H9 (cell line): ENCODE measurements around the gene RFPL3. TPM values are rescaled to one million over a fixed set of nuclear protein-coding genes. Genes with fewer than 3 reads are reported as not detected.
A peak's percentile ranks its signal among the peaks of the same experiment; 100 is the strongest.

Experiments used
- DNase-seq: peaks from one replicate; pipeline ENCODE4 v3.0.0-alpha.2; 2017
- H2AFZ ChIP-seq: one replicate; pipeline ENCODE4 v1.6.1; 2013; ENCODE audit warnings: mild to moderate bottlenecking, low read length, control low read depth, moderate library complexity
- H2AK5ac ChIP-seq: 2 replicates; pipeline ENCODE4 v1.6.1; 2013; ENCODE audit warnings: low read length, control low read depth, mixed read lengths; ENCODE audit not compliant: insufficient read length
- H2BK120ac ChIP-seq: one replicate; pipeline ENCODE4 v1.6.1; 2013; ENCODE audit warnings: low read depth, mild to moderate bottlenecking, low read length, control low read depth, inconsistent platforms; ENCODE audit not compliant: poor library complexity, severe bottlenecking
- H2BK12ac ChIP-seq: 2 replicates; pipeline ENCODE4 v1.6.1; 2013; ENCODE audit warnings: low read length, control low read depth, mixed read lengths, low read depth; ENCODE audit not compliant: insufficient read length
- H2BK15ac ChIP-seq: 2 replicates; pipeline ENCODE4 v1.6.1; 2013; ENCODE audit warnings: low read depth, low read length, control low read depth
- H2BK20ac ChIP-seq: one replicate; pipeline ENCODE4 v1.6.1; 2013; ENCODE audit warnings: low read depth, mild to moderate bottlenecking, low read length, control low read depth, inconsistent platforms; ENCODE audit not compliant: poor library complexity, severe bottlenecking
- H2BK5ac ChIP-seq: 2 replicates; pipeline ENCODE4 v1.6.1; 2013; ENCODE audit warnings: low read length, control low read depth, mixed read lengths; ENCODE audit not compliant: insufficient read length
- H3K14ac ChIP-seq: 2 replicates; pipeline ENCODE4 v1.6.1; 2013; ENCODE audit warnings: low read length, control low read depth; ENCODE audit not compliant: insufficient read depth
- H3K18ac ChIP-seq: 2 replicates; pipeline ENCODE4 v1.6.1; 2013; ENCODE audit warnings: low read depth, mild to moderate bottlenecking, mixed read lengths, low read length, control low read depth; ENCODE audit not compliant: insufficient read length
- H3K23ac ChIP-seq: 2 replicates; pipeline ENCODE4 v1.6.1; 2013; ENCODE audit warnings: low read length, control low read depth, mixed read lengths, low read depth; ENCODE audit not compliant: insufficient read length
- H3K23me2 ChIP-seq: 2 replicates; pipeline ENCODE4 v1.6.1; 2013; ENCODE audit warnings: low read depth, mild to moderate bottlenecking, mixed read lengths, low read length, control low read depth; ENCODE audit not compliant: insufficient read length, poor library complexity, severe bottlenecking
- H3K27ac ChIP-seq: 2 replicates; pipeline ENCODE4 v1.5.1; 2013; ENCODE audit warnings: low read length, control low read depth, mixed read lengths, low read depth; ENCODE audit not compliant: insufficient read length
- H3K27me3 ChIP-seq: 2 replicates; pipeline ENCODE4 v1.6.1; 2013; ENCODE audit warnings: low read length, control low read depth, inconsistent platforms; ENCODE audit not compliant: insufficient read depth
- H3K4ac ChIP-seq: 2 replicates; pipeline ENCODE4 v1.6.1; 2013; ENCODE audit warnings: low read depth, mild to moderate bottlenecking, control low read depth, inconsistent platforms, low read length, moderate library complexity
- H3K4me1 ChIP-seq: 2 replicates; pipeline ENCODE4 v1.6.1; 2013; ENCODE audit warnings: low read length, control low read depth, inconsistent platforms; ENCODE audit not compliant: insufficient read depth
- H3K4me2 ChIP-seq: 2 replicates; pipeline ENCODE4 v1.6.1; 2013; ENCODE audit warnings: low read length, control low read depth, mixed read lengths; ENCODE audit not compliant: insufficient read length, insufficient read depth
- H3K56ac ChIP-seq: 2 replicates; pipeline ENCODE4 v1.6.1; 2013; ENCODE audit warnings: low read depth, mild to moderate bottlenecking, mixed read lengths, low read length, control low read depth; ENCODE audit not compliant: insufficient read length
- H3K79me1 ChIP-seq: 2 replicates; pipeline ENCODE4 v1.6.1; 2013; ENCODE audit warnings: low read depth, mild to moderate bottlenecking, moderate library complexity, low read length, control low read depth, inconsistent platforms; ENCODE audit not compliant: insufficient read depth, poor library complexity, severe bottlenecking
- H3K79me2 ChIP-seq: 2 replicates; pipeline ENCODE4 v1.6.1; 2013; ENCODE audit warnings: low read length, control low read depth, inconsistent platforms; ENCODE audit not compliant: insufficient read depth
- H3K9ac ChIP-seq: 2 replicates; pipeline ENCODE4 v1.6.1; 2013; ENCODE audit warnings: low read length, control low read depth, mixed read lengths; ENCODE audit not compliant: insufficient read length; ENCODE audit errors: extremely low read depth
- H3K9me3 ChIP-seq: one replicate; pipeline ENCODE4 v1.6.1; 2013; ENCODE audit warnings: low read depth, low read length, inconsistent platforms; ENCODE audit not compliant: control insufficient read depth
- H3T11ph ChIP-seq: one replicate; pipeline ENCODE4 v1.6.1; 2013; ENCODE audit warnings: mild to moderate bottlenecking, low read length, control low read depth, inconsistent platforms
- H4K20me1 ChIP-seq: one replicate; pipeline ENCODE4 v1.6.1; 2013; ENCODE audit not compliant: control insufficient read depth, insufficient read length, insufficient read depth
- H4K5ac ChIP-seq: 2 replicates; pipeline ENCODE4 v1.6.1; 2013; ENCODE audit warnings: low read depth, mild to moderate bottlenecking, mixed read lengths, low read length, control low read depth; ENCODE audit not compliant: insufficient read length
- H4K8ac ChIP-seq: replicated peaks from 2 replicates; pipeline ENCODE4 v1.6.1; 2013; ENCODE audit warnings: low read length, control low read depth, mixed read lengths, low read depth; ENCODE audit not compliant: insufficient read length
- H4K91ac ChIP-seq: 2 replicates; pipeline ENCODE4 v1.6.1; 2013; ENCODE audit warnings: low read depth, mild to moderate bottlenecking, moderate library complexity, mixed read lengths, low read length, control low read depth; ENCODE audit not compliant: insufficient read length
- H3K27ac Mint-ChIP-seq, 3 experiments: 2 replicates in 2 of 3; 3 replicates in 1 of 3; pipeline ENCODE4 v1.8.0; 2020 to 2021; ENCODE audit warnings: mixed read lengths in 3 of 3, mild to moderate bottlenecking in 1 of 3, moderate library complexity in 1 of 3
- H3K27me3 Mint-ChIP-seq: 2 replicates; pipeline ENCODE4 v1.8.0; 2021; ENCODE audit warnings: low read depth, mild to moderate bottlenecking, moderate library complexity, mixed read lengths
- H3K36me3 Mint-ChIP-seq, 3 experiments: 2 replicates in 2 of 3; 3 replicates in 1 of 3; pipeline ENCODE4 v1.8.0; 2020 to 2021; ENCODE audit warnings: low read depth in 3 of 3, mixed read lengths in 3 of 3; ENCODE audit not compliant: insufficient read depth in 1 of 3
- H3K4me1 Mint-ChIP-seq, 2 experiments: 2 replicates each; pipeline ENCODE4 v1.8.0; 2020; ENCODE audit warnings: mixed read lengths in 2 of 2
- H3K4me3 Mint-ChIP-seq, 2 experiments: 2 replicates in 1 of 2; 3 replicates in 1 of 2; pipeline ENCODE4 v1.8.0; 2020 to 2021; ENCODE audit warnings: mild to moderate bottlenecking in 2 of 2, mixed read lengths in 2 of 2, moderate library complexity in 1 of 2
- H3K9me3 Mint-ChIP-seq, 2 experiments: 2 replicates in 1 of 2; 3 replicates in 1 of 2; pipeline ENCODE4 v1.8.0; 2020; ENCODE audit warnings: mild to moderate bottlenecking in 2 of 2, mixed read lengths in 2 of 2, moderate library complexity in 1 of 2
- WGBS: extraction: QIAGEN DNeasy Blood & Tissue Kit; methylation state at CpG from one replicate; pipeline ENCODE4 v1.1.7; 2013; ENCODE audit warnings: missing lambda C conversion rate, low lambda C conversion rate, mixed read lengths; ENCODE audit not compliant: insufficient read length; ENCODE audit errors: extremely low coverage; 5-methylcytosine and 5-hydroxymethylcytosine counted together
- total RNA-seq: library from RNA; stranded (reverse); gene quantifications from 2 replicates; pipeline ENCODE4 v1.2.1, GENCODE V29; 2021
- TF ChIP-seq, protein P1 (sequence below): fragments of 200-600 bp; sonication (generic); conservative IDR thresholded peaks from 3 replicates; pipeline ENCODE4 v1.8.0; 2021; ENCODE audit warnings: antibody characterized with exemption, mild to moderate bottlenecking

RFPL3 gene
- total RNA-seq, 1 experiment from 2014 or later: not detected

DNA sequence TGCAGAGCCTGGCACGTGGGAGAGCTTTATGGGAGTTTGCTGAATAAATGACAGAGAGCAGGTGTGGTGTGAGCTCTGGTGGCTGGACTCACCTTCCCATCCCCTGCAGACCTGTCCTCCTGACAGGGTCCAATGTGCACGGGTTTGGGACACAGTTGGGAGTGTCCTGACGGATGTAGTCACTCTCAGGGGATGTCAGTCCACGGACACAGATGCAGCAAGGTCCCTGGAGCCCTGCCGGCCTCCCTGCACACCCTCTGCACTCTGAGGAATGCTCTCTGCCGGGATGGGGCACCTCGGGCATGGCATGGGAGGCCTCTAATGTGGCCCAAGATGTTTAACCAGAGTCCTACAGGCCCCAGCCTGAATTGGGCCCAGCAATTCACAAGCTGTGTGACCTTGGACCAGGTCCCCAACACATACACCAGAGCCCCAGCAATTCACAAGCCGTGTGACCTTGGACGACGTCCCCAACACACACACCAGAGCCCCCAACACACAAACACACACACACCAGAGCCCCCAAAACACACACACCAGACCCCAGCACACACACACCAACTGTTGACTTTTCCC, 30.0 kb upstream of the RFPL3 start:
- Mint-ChIP-seq H3K4me3 (no peak overlapping the region), H3K4me1 (peaks cover 28 to 34% of the 10 kb centered on the region in 2 experiments), H3K27me3 (peaks cover 39% of the 10 kb centered on the region), H3K36me3 (peaks cover 2 to 14% (median 12%) of the 10 kb centered on the region in 3 experiments; a peak in 5 of 7 replicates), H3K27ac (no peak overlapping the region), H3K9me3 (peaks cover 10 to 14% of the 10 kb centered on the region in 2 experiments)
- no peaks in the 10 kb centered on the region for H3K27me3 ChIP-seq
- H4K91ac ChIP-seq: peak overlapping the region; percentile 31
- no peak overlapping the region for H4K5ac ChIP-seq
- H3K4me2 ChIP-seq: no peak overlapping the region
- H3K23me2 ChIP-seq: no peaks in the 10 kb centered on the region
- no peak overlapping the region for H3K56ac ChIP-seq
- H4K8ac ChIP-seq: no peak overlapping the region
- H3K23ac ChIP-seq: no peak overlapping the region
- no peak for DNase-seq
- no peak overlapping the region for H3T11ph ChIP-seq
- H2BK12ac ChIP-seq: no peak overlapping the region
- H3K9ac ChIP-seq: no peak overlapping the region
- H3K4ac ChIP-seq: no peak overlapping the region; the same call in 1 of the 2 replicates
- no peak overlapping the region for H2BK15ac ChIP-seq
- H3K79me1 ChIP-seq: no peaks in the 10 kb centered on the region
- H3K14ac ChIP-seq: no peak overlapping the region
- H2BK5ac ChIP-seq: no peak overlapping the region
- no peaks in the 10 kb centered on the region for H4K20me1 ChIP-seq
- H2BK20ac ChIP-seq: no peak overlapping the region
- H3K9me3 ChIP-seq: no peaks in the 10 kb centered on the region
- H3K79me2 ChIP-seq: no peaks in the 10 kb centered on the region
- H2AK5ac ChIP-seq: no peak overlapping the region
- H3K27ac ChIP-seq: no peak overlapping the region
- H3K4me1 ChIP-seq: no peaks in the 10 kb centered on the region; the same call in 1 of the 2 replicates
- no peak overlapping the region for H2AFZ ChIP-seq
- no CpG with 5 or more reads among the region's 10 CpGs for WGBS
- TF ChIP-seq, protein P1, sequence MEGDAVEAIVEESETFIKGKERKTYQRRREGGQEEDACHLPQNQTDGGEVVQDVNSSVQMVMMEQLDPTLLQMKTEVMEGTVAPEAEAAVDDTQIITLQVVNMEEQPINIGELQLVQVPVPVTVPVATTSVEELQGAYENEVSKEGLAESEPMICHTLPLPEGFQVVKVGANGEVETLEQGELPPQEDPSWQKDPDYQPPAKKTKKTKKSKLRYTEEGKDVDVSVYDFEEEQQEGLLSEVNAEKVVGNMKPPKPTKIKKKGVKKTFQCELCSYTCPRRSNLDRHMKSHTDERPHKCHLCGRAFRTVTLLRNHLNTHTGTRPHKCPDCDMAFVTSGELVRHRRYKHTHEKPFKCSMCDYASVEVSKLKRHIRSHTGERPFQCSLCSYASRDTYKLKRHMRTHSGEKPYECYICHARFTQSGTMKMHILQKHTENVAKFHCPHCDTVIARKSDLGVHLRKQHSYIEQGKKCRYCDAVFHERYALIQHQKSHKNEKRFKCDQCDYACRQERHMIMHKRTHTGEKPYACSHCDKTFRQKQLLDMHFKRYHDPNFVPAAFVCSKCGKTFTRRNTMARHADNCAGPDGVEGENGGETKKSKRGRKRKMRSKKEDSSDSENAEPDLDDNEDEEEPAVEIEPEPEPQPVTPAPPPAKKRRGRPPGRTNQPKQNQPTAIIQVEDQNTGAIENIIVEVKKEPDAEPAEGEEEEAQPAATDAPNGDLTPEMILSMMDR: no peak
- H3K18ac ChIP-seq: no peak overlapping the region
- H2BK120ac ChIP-seq: no peak overlapping the region
